Cardiac muscle cell (in vitro differentiated cells and primary cell): ENCODE data around the gene INTS6. TPM values are rescaled to one million over a fixed set of nuclear protein-coding genes. Genes with fewer than 3 reads are reported as not detected.

Experiments used
- DNase-seq, 2 donors: peaks; one replicate each; pipeline versions ENCODE4 v3.0.0 to v3.0.0-alpha.2; 2010 to 2017; ENCODE audit warnings: low read depth in 1 of 2, low spot score in 1 of 2
- H3K27ac ChIP-seq: fragments of 200-600 bp; sonication (generic); 2 replicates; pipeline ENCODE4 v1.5.1; 2016
- H3K27me3 ChIP-seq: fragments of 200-600 bp; sonication (generic); 2 replicates; pipeline ENCODE4 v1.6.0; 2016; ENCODE audit warnings: control low read depth
- H3K36me3 ChIP-seq: fragments of 200-600 bp; sonication (generic); 2 replicates; pipeline ENCODE4 v1.5.1; 2016; ENCODE audit warnings: control low read depth
- H3K4me1 ChIP-seq: fragments of 200-600 bp; sonication (generic); 2 replicates; pipeline ENCODE4 v1.8.1; 2017; ENCODE audit warnings: low read depth, mild to moderate bottlenecking, mixed run types
- H3K4me3 ChIP-seq: fragments of 200-600 bp; sonication (generic); 2 replicates; pipeline ENCODE4 v1.5.1; 2016; ENCODE audit warnings: mild to moderate bottlenecking
- H3K9me3 ChIP-seq: fragments of 200-600 bp; sonication (generic); 2 replicates; pipeline ENCODE4 v1.5.1; 2017; ENCODE audit warnings: low read depth, mild to moderate bottlenecking, control low read depth
- CTCF ChIP-seq: IDR thresholded peaks from 2 replicates; pipeline ENCODE4 v1.5.1; 2012; ENCODE audit warnings: low read depth, mild to moderate bottlenecking, low read length
- polyA plus RNA-seq: library from polyadenylated mRNA; unstranded; fragments of >200 nt; fragmentation: Nextera tagmentation; extraction: Ambion mirVana; gene quantifications from 2 replicates; pipeline ENCODE4 v1.2.1, GENCODE V29; 2016
- total RNA-seq: library from RNA; depleted of rRNA; stranded (reverse); fragments of >200 nt; gene quantifications from 2 replicates; pipeline ENCODE4 v1.2.3, GENCODE V29; 2016

INTS6 gene
- total and polyA plus RNA-seq, 2 experiments from 2014 or later: 22.5 to 29.7 TPM

DNA sequence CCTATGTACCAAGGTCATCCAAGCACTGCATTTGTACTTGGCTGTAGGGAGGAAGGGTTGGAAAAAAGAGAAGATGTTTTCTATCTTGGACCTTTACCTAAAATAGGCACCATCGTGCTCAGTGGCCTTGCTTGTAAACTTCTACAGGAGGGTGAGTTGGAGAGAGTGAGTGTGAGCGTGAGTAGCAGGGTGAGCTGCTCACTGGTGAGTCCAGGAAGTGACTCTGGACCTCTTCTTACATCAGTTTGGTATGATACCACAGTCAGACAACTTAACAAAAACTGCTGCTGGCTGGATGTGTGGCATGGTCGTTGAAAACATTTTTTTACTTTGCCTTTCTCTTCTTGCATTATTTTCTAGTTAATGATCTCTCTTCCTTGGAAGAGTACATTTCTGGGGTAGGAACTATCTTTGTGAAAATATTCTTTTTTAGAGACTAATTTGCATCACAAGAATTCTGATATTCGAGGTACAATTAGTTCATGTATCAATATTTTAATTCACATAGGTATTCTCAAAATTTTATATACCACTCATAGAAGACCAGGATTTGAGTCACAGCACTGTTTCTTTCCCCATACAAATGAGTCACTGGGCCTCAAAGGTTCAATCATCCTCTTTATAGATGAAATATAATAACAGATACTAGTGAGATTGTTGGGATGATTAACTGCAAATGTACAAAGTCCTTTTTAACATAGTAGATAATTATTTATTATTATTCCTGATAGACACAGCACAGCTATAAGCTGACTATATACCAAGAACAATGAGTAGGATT, 112.7 kb downstream of the INTS6 start:
- Histone ChIP-seq H3K4me1 (no peaks in the 10 kb centered on the region), H3K27me3 (no peaks in the 10 kb centered on the region), H3K9me3 (no peaks in the 10 kb centered on the region), H3K36me3 (no peaks in the 10 kb centered on the region), H3K4me3 (no peak overlapping the region), H3K27ac (no peak overlapping the region)
- DNase-seq: no peak
- TF ChIP-seq CTCF: no peak

GRCh38 chr13:51339354-51339753, 113.5 kb downstream of the INTS6 start, which contains the start of gene SERPINE3:
Gene SERPINE3 (plus strand): TSS chr13:51339691. CDS start chr13:51341092, 1,401 bp downstream.
- no peaks in the 10 kb centered on the region for H3K27me3 ChIP-seq
- DNase-seq: no peak

GRCh38 chr13:51336746-51337145, 116.1 kb downstream of the INTS6 start:
- no peak for TF ChIP-seq CTCF
- Histone ChIP-seq H3K36me3 (no peaks in the 10 kb centered on the region), H3K27me3 (no peaks in the 10 kb centered on the region), H3K4me1 (no peaks in the 10 kb centered on the region), H3K9me3 (no peaks in the 10 kb centered on the region), H3K4me3 (no peak overlapping the region), H3K27ac (no peak overlapping the region)
- no peak for DNase-seq

More at GRCh38 chr13:51339354-51339753, 113.5 kb downstream of the INTS6 start, which contains the start of gene SERPINE3:
- Histone ChIP-seq H3K27ac (no peak within 1 kb of the TSS), H3K4me3 (no peak within 1 kb of the TSS), H3K4me1 (no peaks in the 10 kb centered on the region), H3K9me3 (no peaks in the 10 kb centered on the region), H3K36me3 (no peaks in the 10 kb centered on the region)
- TF ChIP-seq CTCF: no peak

DNA sequence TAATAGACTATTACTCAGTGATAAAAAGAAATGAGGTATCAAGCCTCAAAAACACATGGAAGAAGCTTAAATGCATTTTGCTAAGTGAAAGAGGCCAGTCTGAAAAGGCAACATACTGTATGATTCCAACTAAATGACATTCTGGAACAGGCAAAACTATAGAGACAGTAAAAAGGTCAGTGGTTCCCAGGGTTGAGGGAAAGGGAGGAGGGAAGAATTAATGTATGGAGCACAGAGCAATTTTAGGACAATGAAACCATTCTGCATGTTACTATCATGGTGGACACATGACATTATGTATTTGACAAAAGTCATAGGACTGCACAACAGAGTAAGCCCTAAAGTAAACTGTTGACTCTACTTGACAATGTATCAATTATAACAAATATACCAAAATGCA, 119.0 kb downstream of the INTS6 start:
- Histone ChIP-seq H3K4me1 (no peaks in the 10 kb centered on the region), H3K9me3 (no peaks in the 10 kb centered on the region), H3K27ac (no peak overlapping the region), H3K27me3 (no peaks in the 10 kb centered on the region), H3K4me3 (no peak overlapping the region), H3K36me3 (no peaks in the 10 kb centered on the region)
- TF ChIP-seq CTCF: no peak
- DNase-seq: no peak

- no peak overlapping the region for H3K4me3 ChIP-seq
- no peaks in the 10 kb centered on the region for H3K36me3 ChIP-seq
- TF ChIP-seq CTCF: no peak
- no peaks in the 10 kb centered on the region for H3K9me3 ChIP-seq
- DNase-seq: no peak
- H3K4me1 ChIP-seq: no peaks in the 10 kb centered on the region
- H3K27ac ChIP-seq: no peak overlapping the region
- H3K27me3 ChIP-seq: no peaks in the 10 kb centered on the region
These were observed 119.4 kb downstream of the INTS6 start for GRCh38 chr13:51333421-51333820.
